ENCODE results near the gene GCLC.

GCLC gene

DNA sequence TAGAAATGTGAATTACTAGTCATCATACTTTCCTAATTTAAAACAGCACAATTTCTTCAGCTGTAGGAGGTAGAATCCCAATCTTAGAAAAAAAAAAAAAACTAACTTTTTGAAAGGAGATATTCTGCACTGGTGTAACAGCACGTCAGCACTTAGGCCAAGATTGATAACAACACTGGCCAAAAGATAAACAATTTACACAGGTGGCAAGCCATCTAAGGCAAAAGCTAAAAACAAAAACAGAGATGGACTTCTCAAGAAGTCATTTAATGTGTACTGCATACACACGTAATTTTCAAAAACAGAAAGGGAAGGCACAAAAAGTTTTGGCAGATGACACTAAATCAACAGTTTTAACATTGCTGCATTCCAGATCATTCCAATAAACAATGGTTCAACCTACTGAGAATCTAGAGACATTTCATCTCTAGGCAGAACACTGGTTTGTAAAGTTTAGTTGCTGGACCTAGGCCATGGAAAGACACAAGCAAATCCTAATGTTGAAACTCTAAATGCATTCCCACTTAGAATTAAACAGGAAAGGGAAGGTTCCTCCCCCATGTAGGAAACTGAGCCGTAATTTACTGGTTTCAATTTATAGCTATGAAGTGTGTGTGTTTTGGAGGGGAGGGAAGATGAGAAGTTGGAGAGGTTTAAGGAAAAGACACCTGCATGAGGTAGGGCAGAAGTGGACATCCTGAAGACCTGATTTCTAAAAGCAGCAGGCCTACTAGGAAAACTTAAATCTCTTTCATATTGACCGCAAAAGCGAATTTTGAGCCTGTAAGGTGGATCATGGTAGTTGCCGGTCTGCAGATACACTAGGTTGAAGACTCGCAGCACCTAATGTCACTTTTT lies 1.3 kb downstream of the GCLC start:
- TF ChIP-seq, protein P1, sequence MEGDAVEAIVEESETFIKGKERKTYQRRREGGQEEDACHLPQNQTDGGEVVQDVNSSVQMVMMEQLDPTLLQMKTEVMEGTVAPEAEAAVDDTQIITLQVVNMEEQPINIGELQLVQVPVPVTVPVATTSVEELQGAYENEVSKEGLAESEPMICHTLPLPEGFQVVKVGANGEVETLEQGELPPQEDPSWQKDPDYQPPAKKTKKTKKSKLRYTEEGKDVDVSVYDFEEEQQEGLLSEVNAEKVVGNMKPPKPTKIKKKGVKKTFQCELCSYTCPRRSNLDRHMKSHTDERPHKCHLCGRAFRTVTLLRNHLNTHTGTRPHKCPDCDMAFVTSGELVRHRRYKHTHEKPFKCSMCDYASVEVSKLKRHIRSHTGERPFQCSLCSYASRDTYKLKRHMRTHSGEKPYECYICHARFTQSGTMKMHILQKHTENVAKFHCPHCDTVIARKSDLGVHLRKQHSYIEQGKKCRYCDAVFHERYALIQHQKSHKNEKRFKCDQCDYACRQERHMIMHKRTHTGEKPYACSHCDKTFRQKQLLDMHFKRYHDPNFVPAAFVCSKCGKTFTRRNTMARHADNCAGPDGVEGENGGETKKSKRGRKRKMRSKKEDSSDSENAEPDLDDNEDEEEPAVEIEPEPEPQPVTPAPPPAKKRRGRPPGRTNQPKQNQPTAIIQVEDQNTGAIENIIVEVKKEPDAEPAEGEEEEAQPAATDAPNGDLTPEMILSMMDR (conservative IDR thresholded peaks at IDR 0.05; ENCODE audit: low read length), result no peak; the same call in 1 of the 2 replicates
- DNase-seq (ENCODE audit: low read depth), result no peak
- H3K4me3 ChIP-seq (ENCODE audit: low read length), result peak overlapping the region; percentile 83

DNA sequence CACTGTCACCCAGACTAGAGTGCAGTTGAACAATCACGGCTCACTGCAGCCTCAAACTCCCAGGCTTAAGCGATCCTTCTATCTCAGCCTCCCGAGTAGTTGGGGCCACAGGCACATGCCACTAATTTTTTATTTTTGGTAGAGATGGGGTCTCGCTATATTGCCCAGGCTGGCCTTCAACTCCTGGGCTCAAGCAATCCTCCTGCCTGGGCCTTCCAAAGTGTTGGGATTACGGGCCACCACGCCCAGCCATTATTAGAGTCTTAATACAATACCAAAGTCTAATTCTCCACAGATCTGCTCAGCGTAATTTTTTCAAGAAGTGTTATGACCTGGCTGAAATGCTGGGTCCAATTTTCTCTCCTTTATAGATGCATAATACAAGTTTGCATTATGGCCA lies 3.0 kb downstream of the GCLC start:
- no peak overlapping the region for H3K4me3 ChIP-seq (ENCODE audit: low read length)
- no peak for DNase-seq (ENCODE audit: low read depth)
- TF ChIP-seq, protein P1 (conservative IDR thresholded peaks at IDR 0.05; ENCODE audit: low read length), result no peak

DNA sequence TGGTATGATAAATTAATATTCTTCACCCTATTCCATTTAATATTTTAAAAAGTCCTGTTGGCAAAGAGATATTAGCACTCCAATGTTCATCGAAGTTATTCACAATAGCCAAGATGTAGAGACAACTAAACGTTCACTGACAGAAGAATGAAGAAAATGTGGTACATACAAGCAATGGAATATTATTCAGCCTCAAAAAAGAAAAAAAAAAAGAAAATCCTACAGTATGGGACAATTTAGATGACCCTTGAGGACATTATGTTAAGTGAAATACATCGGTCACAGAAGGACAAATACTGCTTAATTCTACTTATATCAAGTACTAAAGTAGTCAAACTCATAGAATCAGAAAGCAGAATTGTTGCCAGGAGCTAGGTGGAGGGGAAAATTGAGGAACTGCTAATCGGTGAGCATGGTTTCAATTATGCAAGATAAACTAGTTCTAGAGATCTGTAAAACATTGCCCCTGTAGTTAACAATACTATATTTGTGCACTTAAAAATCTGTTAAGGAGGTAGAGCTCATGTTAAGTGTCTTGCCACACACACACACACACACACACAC lies 4.7 kb downstream of the GCLC start:
- H3K4me3 ChIP-seq (ENCODE audit: low read length), result no peak overlapping the region
- no peak for DNase-seq (ENCODE audit: low read depth)
- TF ChIP-seq, protein P1 (conservative IDR thresholded peaks at IDR 0.05; ENCODE audit: low read length), result no peak

DNA sequence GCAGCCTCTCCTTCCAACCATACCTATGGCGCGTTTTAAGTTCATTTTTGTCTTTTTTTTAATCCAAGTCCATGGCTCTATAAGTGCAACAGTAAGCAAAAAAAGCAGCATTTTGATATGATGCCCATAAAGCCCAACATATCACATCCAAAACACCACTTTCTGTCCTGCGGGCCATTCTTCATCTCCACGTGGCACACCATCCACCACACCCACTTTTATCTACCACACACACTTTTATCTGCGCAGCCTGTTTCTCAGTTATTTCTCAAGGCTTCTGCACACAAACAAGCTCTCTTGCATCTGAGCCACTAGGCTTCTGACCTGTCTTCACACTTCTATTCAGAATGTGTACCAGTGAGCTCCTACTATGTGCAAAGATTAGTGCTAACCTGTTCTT lies 5.3 kb downstream of the GCLC start:
- DNase-seq (ENCODE audit: low read depth), result no peak
- TF ChIP-seq, protein P1 (conservative IDR thresholded peaks at IDR 0.05; ENCODE audit: low read length), result no peak

DNA sequence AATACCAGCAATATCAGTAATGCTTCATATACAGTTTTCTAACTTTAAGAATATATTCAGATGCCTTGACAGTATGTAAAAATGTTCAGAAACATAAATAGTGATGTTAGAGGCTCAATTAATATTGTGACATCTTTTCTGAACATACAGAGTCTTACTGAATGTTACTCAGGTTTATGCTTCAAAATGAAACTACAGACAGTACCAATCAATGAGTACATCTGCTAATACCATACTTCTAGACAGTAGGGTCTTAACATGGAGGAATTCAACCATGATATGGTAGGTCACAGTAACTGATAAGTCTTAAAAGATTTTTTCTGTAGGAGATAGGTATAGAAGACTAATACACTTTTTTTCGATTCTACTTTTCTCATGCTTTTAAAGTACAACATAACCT lies 8.3 kb downstream of the GCLC start:
- TF ChIP-seq, protein P1 (conservative IDR thresholded peaks at IDR 0.05; ENCODE audit: low read length), result no peak

More for the DNA sequence above, 5.3 kb downstream of the GCLC start:
- no peak overlapping the region for H3K4me3 ChIP-seq (ENCODE audit: low read length)

DNA sequence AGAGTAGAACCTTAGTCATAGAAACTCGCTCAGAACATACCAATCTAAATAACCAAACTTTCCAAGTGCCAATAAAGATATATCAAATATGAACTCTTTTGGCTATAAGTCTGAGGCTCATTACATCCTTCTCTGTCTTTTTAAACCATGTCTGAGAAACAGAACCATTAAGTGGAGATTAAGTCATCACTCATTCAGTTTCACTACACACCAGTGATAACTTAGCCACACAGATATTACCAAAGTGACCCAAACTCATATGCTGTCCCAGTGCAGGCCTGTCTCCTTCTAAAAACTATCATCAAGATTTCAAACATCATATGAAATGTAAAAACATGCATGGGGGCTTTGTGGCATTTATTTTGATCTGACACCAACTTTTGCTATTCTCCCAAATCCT lies 12.0 kb downstream of the GCLC start:
- DNase-seq (ENCODE audit: low read depth), result no peak
- no peak overlapping the region for H3K4me3 ChIP-seq (ENCODE audit: low read length)
- TF ChIP-seq, protein P1 (conservative IDR thresholded peaks at IDR 0.05; ENCODE audit: low read length), result no peak

More for the DNA sequence above, 8.3 kb downstream of the GCLC start:
- H3K4me3 ChIP-seq (ENCODE audit: low read length), result no peak overlapping the region
- no peak for DNase-seq (ENCODE audit: low read depth)
